Measurements from ENCODE around the gene KIAA1217.

DNA sequence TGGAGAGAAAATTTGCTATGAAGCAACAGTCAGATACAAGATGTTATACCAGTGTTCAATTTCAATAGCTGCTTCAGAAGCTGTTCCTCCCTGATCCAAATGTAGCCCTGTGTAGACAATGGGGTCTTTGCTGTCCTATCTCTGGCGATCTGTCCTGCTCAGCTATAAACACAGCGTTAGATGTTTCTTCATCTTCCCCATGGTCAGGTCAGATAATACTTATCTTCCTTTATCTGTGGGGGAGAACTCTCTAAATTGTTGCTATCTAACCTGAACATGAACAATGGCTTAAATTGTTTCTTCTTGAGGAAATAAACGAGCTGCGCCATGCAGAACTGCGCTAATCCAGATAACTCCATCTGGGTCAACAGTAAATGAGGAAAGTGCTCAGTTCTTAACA is 15.6 kb upstream of the KIAA1217 start:
- TF ChIP-seq, protein P1, sequence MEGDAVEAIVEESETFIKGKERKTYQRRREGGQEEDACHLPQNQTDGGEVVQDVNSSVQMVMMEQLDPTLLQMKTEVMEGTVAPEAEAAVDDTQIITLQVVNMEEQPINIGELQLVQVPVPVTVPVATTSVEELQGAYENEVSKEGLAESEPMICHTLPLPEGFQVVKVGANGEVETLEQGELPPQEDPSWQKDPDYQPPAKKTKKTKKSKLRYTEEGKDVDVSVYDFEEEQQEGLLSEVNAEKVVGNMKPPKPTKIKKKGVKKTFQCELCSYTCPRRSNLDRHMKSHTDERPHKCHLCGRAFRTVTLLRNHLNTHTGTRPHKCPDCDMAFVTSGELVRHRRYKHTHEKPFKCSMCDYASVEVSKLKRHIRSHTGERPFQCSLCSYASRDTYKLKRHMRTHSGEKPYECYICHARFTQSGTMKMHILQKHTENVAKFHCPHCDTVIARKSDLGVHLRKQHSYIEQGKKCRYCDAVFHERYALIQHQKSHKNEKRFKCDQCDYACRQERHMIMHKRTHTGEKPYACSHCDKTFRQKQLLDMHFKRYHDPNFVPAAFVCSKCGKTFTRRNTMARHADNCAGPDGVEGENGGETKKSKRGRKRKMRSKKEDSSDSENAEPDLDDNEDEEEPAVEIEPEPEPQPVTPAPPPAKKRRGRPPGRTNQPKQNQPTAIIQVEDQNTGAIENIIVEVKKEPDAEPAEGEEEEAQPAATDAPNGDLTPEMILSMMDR (IDR thresholded peaks at IDR 0.05): no peak
- TF ChIP-seq POLR2AphosphoS5 (IDR thresholded peaks at IDR 0.05; ENCODE audit: insufficient read depth in 1 of 2, low read depth in 1 of 2): no peak
- no peak for TF ChIP-seq POLR2A (IDR thresholded peaks at IDR 0.05)
